GM12874 (cell line): ENCODE results near the gene TNFSF11.

Experiments
- CTCF ChIP-seq: IDR thresholded peaks from 2 replicates; pipeline ENCODE4 v1.5.1; 2011; ENCODE audit warnings: low read depth, mild to moderate bottlenecking, control low read depth, low read length, moderate library complexity; ENCODE audit not compliant: insufficient read depth

The TNFSF11 gene

GRCh38 chr13:42603571-42603970 lies 29.6 kb downstream of the TNFSF11 start:
- TF ChIP-seq CTCF = no peak

GRCh38 chr13:42607546-42607945 lies 33.6 kb downstream of the TNFSF11 start:
- no peak for TF ChIP-seq CTCF

GRCh38 chr13:42610649-42611048 lies 36.7 kb downstream of the TNFSF11 start:
- no peak for TF ChIP-seq CTCF

GRCh38 chr13:42611086-42611779 lies 37.3 kb downstream of the TNFSF11 start:
- TF ChIP-seq CTCF = no peak

GRCh38 chr13:42612021-42612765 lies 38.2 kb downstream of the TNFSF11 start:
- TF ChIP-seq CTCF = no peak

- no peak for TF ChIP-seq CTCF
These were observed 40.6 kb downstream of the TNFSF11 start for GRCh38 chr13:42614436-42615035.

GRCh38 chr13:42615691-42616090 lies 41.7 kb downstream of the TNFSF11 start:
- no peak for TF ChIP-seq CTCF
